GM12872 (cell line): ENCODE measurements around the gene PRR19.

ENCODE experiments used
- TF ChIP-seq, protein P1 (sequence below): IDR thresholded peaks from 3 replicates; pipeline ENCODE4 v1.5.1; 2011; ENCODE audit warnings: low read depth, mild to moderate bottlenecking, low read length, moderate library complexity; ENCODE audit not compliant: insufficient read depth

The PRR19 gene

GRCh38 chr19:42279902-42280814 is 21.8 kb upstream of the PRR19 start:
- TF ChIP-seq, protein P1, sequence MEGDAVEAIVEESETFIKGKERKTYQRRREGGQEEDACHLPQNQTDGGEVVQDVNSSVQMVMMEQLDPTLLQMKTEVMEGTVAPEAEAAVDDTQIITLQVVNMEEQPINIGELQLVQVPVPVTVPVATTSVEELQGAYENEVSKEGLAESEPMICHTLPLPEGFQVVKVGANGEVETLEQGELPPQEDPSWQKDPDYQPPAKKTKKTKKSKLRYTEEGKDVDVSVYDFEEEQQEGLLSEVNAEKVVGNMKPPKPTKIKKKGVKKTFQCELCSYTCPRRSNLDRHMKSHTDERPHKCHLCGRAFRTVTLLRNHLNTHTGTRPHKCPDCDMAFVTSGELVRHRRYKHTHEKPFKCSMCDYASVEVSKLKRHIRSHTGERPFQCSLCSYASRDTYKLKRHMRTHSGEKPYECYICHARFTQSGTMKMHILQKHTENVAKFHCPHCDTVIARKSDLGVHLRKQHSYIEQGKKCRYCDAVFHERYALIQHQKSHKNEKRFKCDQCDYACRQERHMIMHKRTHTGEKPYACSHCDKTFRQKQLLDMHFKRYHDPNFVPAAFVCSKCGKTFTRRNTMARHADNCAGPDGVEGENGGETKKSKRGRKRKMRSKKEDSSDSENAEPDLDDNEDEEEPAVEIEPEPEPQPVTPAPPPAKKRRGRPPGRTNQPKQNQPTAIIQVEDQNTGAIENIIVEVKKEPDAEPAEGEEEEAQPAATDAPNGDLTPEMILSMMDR: peak; percentile 96

DNA sequence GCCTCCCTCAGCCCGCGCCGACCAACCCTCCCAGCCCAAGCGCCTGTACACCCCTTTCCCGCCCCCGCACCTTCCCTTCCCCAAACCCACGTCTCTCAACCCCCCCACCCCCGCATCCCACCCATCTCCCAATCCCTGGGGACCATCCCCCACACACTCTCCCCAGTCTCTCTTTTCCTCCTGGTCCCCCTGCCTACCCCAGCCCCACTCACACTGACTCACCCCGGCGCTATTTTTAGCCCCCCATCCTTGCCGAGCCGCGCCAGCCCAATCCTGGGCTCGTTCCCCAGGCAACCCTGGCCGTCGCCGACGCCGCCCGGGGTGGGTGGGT is 21.2 kb upstream of the PRR19 start:
- TF ChIP-seq, protein P1: no peak

DNA sequence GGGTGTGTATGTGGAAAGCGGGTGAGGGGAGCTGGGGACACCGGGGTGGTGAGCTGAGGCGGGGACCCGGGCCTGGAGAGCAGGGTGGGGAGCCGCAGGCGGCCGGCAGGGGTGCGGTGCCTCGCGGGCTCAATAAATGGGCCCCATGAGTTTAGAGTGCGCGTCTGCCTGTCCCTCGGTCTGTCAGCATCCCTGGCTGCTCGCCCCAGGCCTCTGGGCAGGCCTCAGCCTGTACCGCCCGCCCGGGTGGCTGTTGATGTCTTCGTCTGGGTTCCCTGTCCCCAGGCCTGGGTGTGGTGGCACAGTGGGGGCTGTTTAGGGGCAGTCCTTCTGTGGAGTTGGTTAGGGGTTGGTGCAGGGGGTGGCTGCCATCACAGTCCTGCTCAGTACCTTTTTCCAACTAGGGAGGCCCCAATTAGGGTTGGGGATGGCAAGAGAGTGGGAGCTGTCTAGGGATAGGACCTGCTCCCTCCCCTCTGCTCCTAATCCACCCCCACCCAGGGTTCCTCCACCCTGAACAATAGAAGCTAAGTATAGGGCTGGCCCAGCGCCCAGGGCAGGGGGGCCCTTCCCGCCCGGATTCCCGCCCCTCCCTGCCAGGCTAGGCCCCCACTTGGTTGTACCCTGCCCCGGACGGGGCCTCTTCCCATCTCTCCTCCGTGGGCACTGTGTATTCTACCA is 20.6 kb upstream of the PRR19 start:
- TF ChIP-seq, protein P1: no peak

GRCh38 chr19:42281827-42282762 is 19.8 kb upstream of the PRR19 start:
- TF ChIP-seq, protein P1: no peak

GRCh38 chr19:42282819-42283187 is 19.1 kb upstream of the PRR19 start:
- TF ChIP-seq, protein P1: no peak

DNA sequence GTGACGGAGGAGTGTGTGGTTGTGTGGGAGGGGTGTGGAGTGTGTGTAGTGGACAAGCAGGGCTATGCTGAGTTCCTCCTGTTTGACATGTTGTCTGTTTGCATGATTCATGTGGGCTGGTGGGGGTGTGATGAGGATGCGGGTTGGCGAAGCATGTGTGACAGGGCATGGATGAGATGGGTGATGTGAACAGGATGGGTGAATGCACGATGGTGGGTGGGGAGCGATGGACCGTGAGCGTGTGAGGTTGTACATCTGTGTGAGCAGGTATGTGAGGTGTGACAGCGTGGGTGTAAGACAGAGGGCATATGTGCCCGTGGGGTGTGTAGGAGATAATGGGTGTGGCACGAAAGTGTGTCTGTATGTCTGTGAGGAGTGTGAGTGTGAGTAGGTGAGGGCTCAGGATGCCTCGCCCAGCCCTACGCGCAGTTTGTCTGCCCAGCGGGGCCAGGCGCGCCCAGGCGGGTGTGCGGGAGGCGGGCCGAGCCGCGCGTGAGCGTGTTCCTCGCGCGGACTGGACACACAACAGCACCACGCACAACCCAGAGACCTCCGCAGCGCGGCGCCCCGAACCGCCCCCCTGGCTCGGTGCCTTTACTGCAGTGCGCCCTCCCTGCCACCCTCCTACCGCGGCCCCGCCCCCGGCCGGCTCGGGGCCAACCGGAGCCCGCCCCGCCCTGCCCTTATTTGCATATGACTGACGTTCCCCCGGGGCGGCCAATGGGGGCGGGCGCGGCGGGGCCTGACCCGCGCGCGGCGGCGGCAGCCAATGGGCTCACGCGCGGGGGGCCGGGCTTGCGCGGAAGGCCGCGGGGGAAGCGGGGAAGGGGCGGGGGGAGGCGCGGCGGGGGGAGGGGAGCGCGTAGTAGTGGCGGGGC is 18.5 kb upstream of the PRR19 start:
- TF ChIP-seq, protein P1: 0 out of 3 replicates have a peak, but pooled peaks have one; percentile 10
